SK-N-MC (cell line): ENCODE results near the gene ARAP2.

Source experiments
- EZH2 ChIP-seq: fragments of 200-600 bp; sonication (generic); IDR thresholded peaks from one replicate; pipeline ENCODE4 v1.6.1; 2017; ENCODE audit warnings: antibody characterized with exemption
- FOXP2 ChIP-seq: optimal IDR thresholded peaks from 2 replicates; pipeline ENCODE3; 2011; ENCODE audit warnings: mild to moderate bottlenecking, moderate library complexity; ENCODE audit not compliant: insufficient read depth; ENCODE audit errors: extremely low read length, control extremely low read depth
- POLR2AphosphoS5 ChIP-seq: IDR thresholded peaks from 2 replicates; pipeline ENCODE4 v1.6.1; 2012; ENCODE audit warnings: mild to moderate bottlenecking, low read depth, low read length, borderline replicate concordance

- TF ChIP-seq FOXP2 = no peak
- no peak for TF ChIP-seq POLR2AphosphoS5
- TF ChIP-seq EZH2 = no peak
Measured at GRCh38 chr4:36292556-36293188, 48.4 kb upstream of the ARAP2 start.
